Small intestine (tissue), 7 donors: ENCODE results near the gene DYRK1A. TPM values are rescaled to one million over a fixed set of nuclear protein-coding genes. Genes with fewer than 3 reads are reported as not detected.
"Not testable (repeated sequence)": the region's sequence is repeated elsewhere in the genome, so short reads cannot be mapped to it uniquely, and the experiment has no call there.

Experiments
- DNase-seq, 2 donors: peaks; one replicate each; pipeline versions ENCODE4 v3.0.0 to v3.0.0-alpha.2; 2013
- FAIRE-seq: peaks from 2 replicates; lab custom pipeline; 2012; peaks lifted over from hg19 to GRCh38; lab: Jason Lieb, UNC
- H3K27ac ChIP-seq, 3 donors: one replicate each; pipeline ENCODE4 v1.5.1; 2013; ENCODE audit warnings: low read length in 2 of 3, mild to moderate bottlenecking in 2 of 3, control low read depth in 1 of 3, inconsistent platforms in 1 of 3, low read depth in 1 of 3, moderate library complexity in 1 of 3
- H3K27me3 ChIP-seq, 3 donors: one replicate each; pipeline ENCODE4 v1.6.1; 2013; ENCODE audit warnings: low read length in 3 of 3, inconsistent platforms in 1 of 3; ENCODE audit not compliant: control insufficient read depth in 3 of 3, insufficient read depth in 3 of 3
- H3K36me3 ChIP-seq, 3 donors: one replicate each; pipeline ENCODE4 v1.6.1; 2013; ENCODE audit warnings: low read length in 3 of 3, inconsistent platforms in 1 of 3, low read depth in 1 of 3, mild to moderate bottlenecking in 1 of 3, moderate library complexity in 1 of 3; ENCODE audit not compliant: control insufficient read depth in 3 of 3, insufficient read depth in 2 of 3
- H3K4me1 ChIP-seq, 3 donors: one replicate each; pipeline ENCODE4 v1.6.1; 2013; ENCODE audit warnings: low read length in 2 of 3, inconsistent platforms in 1 of 3, low read depth in 1 of 3, mild to moderate bottlenecking in 1 of 3, moderate library complexity in 1 of 3; ENCODE audit not compliant: control insufficient read depth in 3 of 3, insufficient read depth in 2 of 3
- H3K4me3 ChIP-seq, 3 donors: one replicate each; pipeline ENCODE4 v1.5.1; 2013; ENCODE audit warnings: low read length in 3 of 3, control low read depth in 1 of 3, inconsistent platforms in 1 of 3, low read depth in 1 of 3, mild to moderate bottlenecking in 1 of 3, moderate library complexity in 1 of 3
- H3K9me3 ChIP-seq, 2 donors: one replicate each; pipeline ENCODE4 v1.6.1; 2013; ENCODE audit warnings: low read depth in 1 of 2, low read length in 1 of 2; ENCODE audit not compliant: control insufficient read depth in 2 of 2, insufficient read depth in 1 of 2
- WGBS, 3 donors: extraction: QIAGEN DNeasy Blood & Tissue Kit; methylation state at CpG; one replicate each; pipeline ENCODE4 v1.1.7; 2013; 5-methylcytosine and 5-hydroxymethylcytosine counted together
- polyA plus RNA-seq, 4 donors: library from polyadenylated mRNA; stranded (reverse) in 3 of 4; unstranded in 1 of 4; fragments of 200-250 nt in 3 of 4; fragments of 120-200 nt in 1 of 4; gene quantifications; one replicate each; pipeline versions ENCODE4 v1.2.1 to v1.2.3, GENCODE V29; 2013
- donor health status: healthy with polysubstance abuse.
- donor health status: control.
- donor health status: control.
- donor health status: Bipolar disorder and iron deficiency.
- donor health status: healthy.

DYRK1A gene
- polyA plus RNA-seq, 4 donors, result 10.5 to 50.5 (median 17.1) TPM

DNA sequence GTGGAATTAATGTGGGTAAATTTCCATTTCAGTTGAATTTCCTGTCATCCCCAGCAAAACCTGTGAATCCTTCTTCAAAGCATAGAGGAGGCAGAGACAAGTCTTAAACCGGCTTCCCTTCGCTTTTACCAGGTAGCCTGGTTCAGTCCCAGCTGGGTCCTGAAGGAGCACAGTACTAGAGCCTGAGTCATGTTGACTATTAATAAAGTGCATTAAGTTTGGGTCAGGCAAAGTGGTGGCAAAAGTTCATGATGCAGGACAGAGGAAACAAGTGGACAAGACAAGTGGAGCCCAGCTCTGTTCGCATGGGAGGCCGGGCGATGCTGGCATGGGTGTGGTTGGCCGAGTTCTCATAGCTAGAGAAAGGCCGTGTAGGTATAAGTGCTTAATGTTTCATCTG lies 150.4 kb downstream of the DYRK1A start:
- H3K4me1 ChIP-seq, result no peaks in the 10 kb centered on the region
- H3K27me3 ChIP-seq, result no peaks in the 10 kb centered on the region
- FAIRE-seq (no peak), DNase-seq (no peak)
- H3K9me3 ChIP-seq, result no peaks in the 10 kb centered on the region
- no peak overlapping the region for H3K27ac ChIP-seq
- 94 to 96% (median 95%) methylated on average over 7 of the region's 7 CpGs for WGBS, 3 donors
- H3K4me3 ChIP-seq, result no peak overlapping the region
- H3K36me3 ChIP-seq, result peaks cover 14 to 19% (median 16%) of the 10 kb centered on the region in 3 donors

- FAIRE-seq, result no peak
- H3K9me3 ChIP-seq, result no peaks in the 10 kb centered on the region
- no peaks in the 10 kb centered on the region for H3K27me3 ChIP-seq
- no peak overlapping the region for H3K4me3 ChIP-seq
- peaks cover 2 to 13% (median 3%) of the 10 kb centered on the region in 3 donors for H3K36me3 ChIP-seq
- H3K4me1 ChIP-seq, result no peaks in the 10 kb centered on the region
- H3K27ac ChIP-seq, result no peak overlapping the region
- 91 to 94% (median 93%) methylated on average over 11 of the region's 11 CpGs for WGBS, 3 donors
- no peak for DNase-seq
These were observed 154.2 kb downstream of the DYRK1A start for GRCh38 chr21:37520801-37521200.

- DNase-seq, result no peak
- 78 to 87% (median 82%) methylated on average over 7 of the region's 7 CpGs for WGBS, 3 donors
- H3K27me3 ChIP-seq, result no peaks in the 10 kb centered on the region
- H3K9me3 ChIP-seq, result no peaks in the 10 kb centered on the region
- no peak for FAIRE-seq
- H3K27ac ChIP-seq, result no peak overlapping the region
- H3K36me3 ChIP-seq, result peaks cover 0 to 13% (median 0%) of the 10 kb centered on the region in 3 donors
- H3K4me1 ChIP-seq, result no peaks in the 10 kb centered on the region
- no peak overlapping the region for H3K4me3 ChIP-seq
These were observed 155.1 kb downstream of the DYRK1A start for GRCh38 chr21:37521658-37522057.

DNA sequence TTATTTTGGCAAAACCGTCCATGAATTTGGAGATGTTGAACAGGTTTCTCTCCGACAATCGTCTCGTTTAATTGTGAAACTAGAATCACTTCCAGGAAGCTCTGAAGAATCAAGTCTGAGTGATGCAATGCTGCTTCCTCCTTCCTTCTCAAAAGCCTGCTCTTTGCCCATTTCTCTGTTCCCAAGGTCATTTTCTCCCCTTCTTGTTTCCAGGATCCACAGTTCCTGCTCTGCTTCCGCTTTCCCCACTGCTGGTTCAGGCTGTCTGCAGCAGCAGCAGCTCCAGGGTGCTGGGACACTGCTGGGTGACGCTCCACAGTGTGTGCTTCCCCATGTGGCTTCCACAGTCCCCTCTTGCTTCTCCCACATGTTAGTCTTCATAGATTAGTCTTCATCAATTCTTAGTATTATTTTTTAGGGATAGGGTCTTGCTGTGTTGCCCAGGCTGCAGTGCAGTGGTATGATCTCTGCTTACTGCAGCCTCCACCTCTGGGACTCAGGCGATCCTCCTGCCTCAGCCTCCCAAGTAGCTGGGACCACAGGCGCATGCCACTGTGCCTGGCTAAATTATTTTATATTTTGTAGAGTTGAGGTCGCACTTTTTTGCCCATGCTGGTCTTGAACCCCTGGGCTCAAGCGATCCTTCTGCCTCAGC lies 156.2 kb downstream of the DYRK1A start:
- Histone ChIP-seq H3K9me3 (no peaks in the 10 kb centered on the region), H3K36me3 (peaks cover 0 to 6% (median 0%) of the 10 kb centered on the region in 3 donors), H3K27ac (no peak overlapping the region), H3K4me3 (no peak overlapping the region), H3K4me1 (no peaks in the 10 kb centered on the region), H3K27me3 (no peaks in the 10 kb centered on the region)
- DNase-seq, result no peak
- 78 to 89% (median 87%) methylated on average over 10 of the region's 10 CpGs for WGBS, 3 donors
- no peak for FAIRE-seq

DNA sequence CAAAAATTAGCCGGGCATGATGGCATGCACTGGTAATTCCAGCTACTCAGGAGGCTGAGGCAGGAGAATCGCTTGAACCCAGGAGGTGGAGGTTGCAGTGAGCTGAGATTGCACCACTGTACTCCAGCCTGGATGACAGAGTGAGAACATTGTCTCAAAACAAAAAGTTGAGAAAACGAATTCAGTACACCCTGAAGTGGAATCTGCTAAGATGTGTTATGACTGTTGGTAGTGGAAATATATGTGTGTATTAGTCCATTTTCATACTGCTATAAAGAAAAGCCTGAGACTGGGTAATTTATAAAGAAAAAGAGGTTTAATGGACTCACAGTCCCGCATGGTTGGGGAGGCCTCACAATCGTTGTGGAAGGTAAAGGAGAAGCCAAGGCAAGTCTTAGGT lies 158.4 kb downstream of the DYRK1A start:
- not testable (repeated sequence) for H3K27me3 ChIP-seq, H3K27ac ChIP-seq, H3K4me1 ChIP-seq, DNase-seq, H3K4me3 ChIP-seq, H3K9me3 ChIP-seq, FAIRE-seq, H3K36me3 ChIP-seq
- 86 to 94% (median 90%) methylated on average over 5 of the region's 5 CpGs for WGBS, 3 donors

GRCh38 chr21:37525810-37526209 lies 159.2 kb downstream of the DYRK1A start:
- FAIRE-seq, result no peak

DNA sequence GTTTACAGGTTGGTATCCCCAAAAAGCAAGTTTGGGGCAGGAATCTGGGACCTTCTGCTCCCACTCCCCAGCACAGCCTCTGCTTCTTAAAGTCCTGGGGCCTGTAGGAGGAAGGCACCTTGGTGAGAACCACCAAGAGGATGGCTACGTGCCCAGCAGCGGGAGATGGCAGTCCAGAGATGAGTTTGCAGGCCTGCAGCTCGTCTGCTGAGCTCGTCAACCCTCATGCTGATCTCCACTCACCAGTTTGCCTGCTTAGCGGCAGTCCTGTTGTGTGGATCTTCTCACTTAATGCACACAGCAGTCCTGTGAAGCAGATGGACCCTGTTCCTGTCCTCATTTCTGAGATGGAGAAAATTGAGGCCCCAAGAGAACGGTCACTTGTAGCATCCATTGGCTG lies 160.5 kb downstream of the DYRK1A start:
- no peak overlapping the region for H3K27ac ChIP-seq
- FAIRE-seq, result no peak
- no peaks in the 10 kb centered on the region for H3K36me3 ChIP-seq
- no peak overlapping the region for H3K4me3 ChIP-seq
- H3K27me3 ChIP-seq, result no peaks in the 10 kb centered on the region
- no peaks in the 10 kb centered on the region for H3K4me1 ChIP-seq
- H3K9me3 ChIP-seq, result no peaks in the 10 kb centered on the region
- WGBS, 3 donors, result 79 to 83% (median 82%) methylated on average over 6 of the region's 6 CpGs
- DNase-seq, result no peak

More at GRCh38 chr21:37525810-37526209, 159.2 kb downstream of the DYRK1A start:
- no peaks in the 10 kb centered on the region for H3K4me1 ChIP-seq
- H3K9me3 ChIP-seq, result no peaks in the 10 kb centered on the region
- no peaks in the 10 kb centered on the region for H3K36me3 ChIP-seq
- no peak overlapping the region for H3K27ac ChIP-seq
- no peaks in the 10 kb centered on the region for H3K27me3 ChIP-seq
- 80 to 93% (median 91%) methylated on average over 2 of the region's 2 CpGs for WGBS, 3 donors
- H3K4me3 ChIP-seq, result no peak overlapping the region
- DNase-seq, result no peak

DNA sequence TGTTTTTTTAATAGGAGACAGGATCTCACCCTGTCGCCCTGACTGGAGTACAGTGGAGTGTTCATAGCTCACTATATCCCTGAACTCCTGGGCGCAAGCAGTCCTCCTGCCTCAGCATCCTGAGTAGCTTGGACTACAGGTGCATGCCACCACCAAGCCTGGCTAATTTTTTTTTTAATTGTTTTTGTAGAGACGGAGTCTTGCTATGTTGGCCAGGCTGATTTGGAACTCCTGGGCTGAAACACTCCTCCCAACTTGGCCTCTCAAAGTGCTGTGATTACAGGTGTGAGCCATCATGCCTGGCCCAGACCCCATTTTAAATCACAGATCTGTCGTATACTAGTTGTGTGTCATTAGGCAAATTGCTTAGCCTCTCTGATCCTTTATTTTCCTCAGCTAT lies 161.1 kb downstream of the DYRK1A start:
- Histone ChIP-seq H3K27ac (no peak overlapping the region), H3K36me3 (no peaks in the 10 kb centered on the region), H3K9me3 (no peaks in the 10 kb centered on the region), H3K4me3 (no peak overlapping the region), H3K4me1 (no peaks in the 10 kb centered on the region), H3K27me3 (no peaks in the 10 kb centered on the region)
- 86 to 93% (median 93%) methylated on average over 4 of the region's 4 CpGs for WGBS, 3 donors
- no peak for DNase-seq
- no peak for FAIRE-seq
